ENCODE measurements around the gene ADGRG4. TPM values are rescaled to one million over a fixed set of nuclear protein-coding genes. Genes with fewer than 3 reads are reported as not detected.

The ADGRG4 gene
- total RNA-seq, 1 experiment from 2014 or later, result not detected

GRCh38 chrX:136271300-136271699, 29.5 kb upstream of the ADGRG4 start:
- ChIA-PET CTCF (no interaction called here), POLR2A (no interaction called here)
- Mint-ChIP-seq H3K27ac (no peak overlapping the region), H3K9me3 (no peaks in the 10 kb centered on the region), H3K4me1 (no peaks in the 10 kb centered on the region), H3K4me3 (no peak overlapping the region), H3K27me3 (ENCODE audit: low read depth) (no peaks in the 10 kb centered on the region), H3K36me3 (no peaks in the 10 kb centered on the region)
- no peak for ATAC-seq
- DNase-seq (ENCODE audit: low spot score), result no peak
- TF ChIP-seq CBFB (CRISPR knock-in tag; IDR thresholded peaks at IDR 0.05; ENCODE audit: low read depth) (no peak), PRRX2 (CRISPR knock-in tag; IDR thresholded peaks at IDR 0.05) (no peak), OVOL2 (CRISPR knock-in tag; IDR thresholded peaks at IDR 0.05; ENCODE audit: borderline replicate concordance) (no peak), ZNF512 (CRISPR knock-in tag; IDR thresholded peaks at IDR 0.05; ENCODE audit: borderline replicate concordance) (no peak), IRF1 (CRISPR knock-in tag; IDR thresholded peaks at IDR 0.05) (no peak), EMX1 (CRISPR knock-in tag; IDR thresholded peaks at IDR 0.05) (no peak), SP1 (CRISPR knock-in tag; conservative IDR thresholded peaks at IDR 0.05) (no peak), KAT7 (CRISPR knock-in tag; IDR thresholded peaks at IDR 0.05; ENCODE audit: borderline replicate concordance) (no peak), TCF7 (CRISPR knock-in tag; IDR thresholded peaks at IDR 0.05; ENCODE audit: low read depth) (no peak), TEAD4 (CRISPR knock-in tag; IDR thresholded peaks at IDR 0.05) (no peak)

GRCh38 chrX:136272325-136272724, 28.4 kb upstream of the ADGRG4 start:
- ChIA-PET CTCF (interaction anchor here (0.7 to 1.5 kb wide), 4 partner anchors 8 to 422 kb away, joined by 3 to 4 read pairs (median 3); no protein-coding TSS in a partner anchor), POLR2A (no interaction called here)
- Mint-ChIP-seq H3K4me3 (no peak overlapping the region), H3K4me1 (no peaks in the 10 kb centered on the region), H3K9me3 (no peaks in the 10 kb centered on the region), H3K27ac (no peak overlapping the region), H3K36me3 (no peaks in the 10 kb centered on the region), H3K27me3 (ENCODE audit: low read depth) (no peaks in the 10 kb centered on the region)
- TF ChIP-seq SMAD3 (CRISPR knock-in tag; IDR thresholded peaks at IDR 0.05; ENCODE audit: borderline replicate concordance), result no peak
- DNase-seq (ENCODE audit: low spot score) (no peak), ATAC-seq (peak; percentile 43)

GRCh38 chrX:136273986-136274385, 26.8 kb upstream of the ADGRG4 start:
- ChIA-PET POLR2A (no interaction called here), CTCF (no interaction called here)
- no peak for DNase-seq (ENCODE audit: low spot score)
- H3K9me3 Mint-ChIP-seq, result no peaks in the 10 kb centered on the region
- no peak for ATAC-seq
- no peaks in the 10 kb centered on the region for H3K36me3 Mint-ChIP-seq
- H3K4me1 Mint-ChIP-seq, result no peaks in the 10 kb centered on the region
- no peak for TF ChIP-seq ZBTB21 (CRISPR knock-in tag; IDR thresholded peaks at IDR 0.05; ENCODE audit: borderline replicate concordance)
- TF ChIP-seq ELF4 (CRISPR knock-in tag; IDR thresholded peaks at IDR 0.05; ENCODE audit: low read depth), result no peak
- no peak for TF ChIP-seq ZNF416 (CRISPR knock-in tag; IDR thresholded peaks at IDR 0.05)
- TF ChIP-seq ZNF317 (CRISPR knock-in tag; IDR thresholded peaks at IDR 0.05; ENCODE audit: borderline replicate concordance, low read depth), result no peak
- no peak for TF ChIP-seq ZMAT4 (CRISPR knock-in tag; IDR thresholded peaks at IDR 0.05)
- TF ChIP-seq GRHL2 (CRISPR knock-in tag; IDR thresholded peaks at IDR 0.05; ENCODE audit: insufficient replicate concordance, severe bottlenecking), result no peak
- TF ChIP-seq NFATC4 (CRISPR knock-in tag; IDR thresholded peaks at IDR 0.05), result no peak
- no peak for TF ChIP-seq ZNF396 (CRISPR knock-in tag; IDR thresholded peaks at IDR 0.05; ENCODE audit: borderline replicate concordance)
- TF ChIP-seq ZBTB43 (CRISPR knock-in tag; IDR thresholded peaks at IDR 0.05), result no peak
- H3K4me3 Mint-ChIP-seq, result no peak overlapping the region
- no peaks in the 10 kb centered on the region for H3K27me3 Mint-ChIP-seq (ENCODE audit: low read depth)
- no peak overlapping the region for H3K27ac Mint-ChIP-seq

Measured in WTC11 (cell line).